Stimulated activated CD8-positive, alpha-beta memory T cell treated with anti-CD3 and anti-CD28 coated beads, Interleukin-4, amount 100 ng/mL, for 1 hour (primary cell): ENCODE results near the gene RABGEF1.
"Not testable (repeated sequence)": the region's sequence is repeated elsewhere in the genome, so short reads cannot be mapped to it uniquely, and the experiment has no call there.

Experiments used
- DNase-seq, 2 donors: peaks; one replicate each; pipeline ENCODE4 v3.0.0-alpha.2; 2020; ENCODE audit warnings: low read depth in 2 of 2, low spot score in 1 of 2

RABGEF1 gene

GRCh38 chr7:66847523-66847855, 107.0 kb downstream of the RABGEF1 start:
- DNase-seq: not testable (repeated sequence)

GRCh38 chr7:66847879-66848790, 107.6 kb downstream of the RABGEF1 start:
- no peak for DNase-seq

DNA sequence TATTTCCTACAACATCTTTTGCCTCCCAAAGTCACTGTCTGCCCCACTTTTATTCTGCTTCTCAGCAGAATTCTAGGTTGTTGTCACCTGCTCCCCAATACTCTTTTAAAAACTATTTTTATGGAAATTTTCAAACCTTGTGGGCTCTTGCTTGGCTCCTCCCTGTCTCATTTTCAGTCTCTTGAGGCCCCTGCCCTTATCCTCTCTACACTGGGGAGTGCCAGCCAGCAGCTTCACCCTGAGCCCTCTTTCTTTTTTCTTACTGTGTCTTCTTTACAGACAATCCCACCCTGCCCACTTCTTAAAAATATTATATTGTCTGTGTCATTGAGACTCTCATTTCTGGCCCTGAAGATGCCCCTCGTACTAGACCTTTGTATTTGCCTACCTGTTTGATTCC, 118.8 kb downstream of the RABGEF1 start:
- no peak for DNase-seq

DNA sequence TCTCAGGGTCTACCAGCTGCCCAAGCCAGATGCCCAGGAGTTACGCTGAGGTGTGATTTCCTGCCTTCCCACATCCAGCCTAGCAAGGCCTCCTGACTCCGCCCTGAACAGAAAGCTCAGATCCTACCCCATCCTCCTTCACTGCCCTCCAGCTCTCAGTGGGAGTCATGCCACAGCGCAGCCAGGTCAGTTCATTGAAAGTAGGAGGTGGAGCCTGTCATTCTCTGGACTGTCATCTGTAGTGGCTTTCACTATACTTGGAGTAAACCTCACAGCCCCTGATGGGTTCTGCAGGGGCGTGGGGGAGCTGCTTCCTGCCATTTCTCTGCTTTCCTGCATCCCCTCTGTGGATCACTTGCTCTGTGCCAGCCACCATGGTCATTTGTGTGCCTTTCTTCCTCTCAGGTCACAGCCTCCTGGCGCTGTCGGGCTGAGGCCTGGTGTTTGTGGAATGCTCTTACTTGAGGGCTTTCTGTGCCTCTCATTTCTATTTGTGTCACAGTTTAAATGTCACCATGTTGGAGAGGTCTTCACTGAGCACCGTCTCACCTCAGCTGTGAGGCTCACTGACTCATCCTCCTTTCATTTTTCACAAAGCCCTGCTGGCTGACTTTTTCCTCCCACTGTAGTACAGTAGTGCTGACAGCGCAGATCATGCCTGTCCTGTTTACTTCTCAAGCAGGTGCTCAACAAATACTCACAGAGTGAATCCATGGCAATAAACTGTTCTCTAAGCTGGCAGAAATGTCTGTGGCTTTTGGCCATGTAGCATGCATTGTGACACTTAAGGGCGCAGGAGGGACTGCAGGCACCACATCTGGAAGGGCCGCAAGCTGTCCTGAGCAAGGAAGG, 119.5 kb downstream of the RABGEF1 start:
- DNase-seq: no peak

- no peak for DNase-seq
These were observed 120.2 kb downstream of the RABGEF1 start for GRCh38 chr7:66860767-66861166.
